ENCODE data around the gene ATP6V1C2. TPM values are rescaled to one million over a fixed set of nuclear protein-coding genes. Genes with fewer than 3 reads are reported as not detected.

The ATP6V1C2 gene
- total RNA-seq, 1 donor = not detected

DNA sequence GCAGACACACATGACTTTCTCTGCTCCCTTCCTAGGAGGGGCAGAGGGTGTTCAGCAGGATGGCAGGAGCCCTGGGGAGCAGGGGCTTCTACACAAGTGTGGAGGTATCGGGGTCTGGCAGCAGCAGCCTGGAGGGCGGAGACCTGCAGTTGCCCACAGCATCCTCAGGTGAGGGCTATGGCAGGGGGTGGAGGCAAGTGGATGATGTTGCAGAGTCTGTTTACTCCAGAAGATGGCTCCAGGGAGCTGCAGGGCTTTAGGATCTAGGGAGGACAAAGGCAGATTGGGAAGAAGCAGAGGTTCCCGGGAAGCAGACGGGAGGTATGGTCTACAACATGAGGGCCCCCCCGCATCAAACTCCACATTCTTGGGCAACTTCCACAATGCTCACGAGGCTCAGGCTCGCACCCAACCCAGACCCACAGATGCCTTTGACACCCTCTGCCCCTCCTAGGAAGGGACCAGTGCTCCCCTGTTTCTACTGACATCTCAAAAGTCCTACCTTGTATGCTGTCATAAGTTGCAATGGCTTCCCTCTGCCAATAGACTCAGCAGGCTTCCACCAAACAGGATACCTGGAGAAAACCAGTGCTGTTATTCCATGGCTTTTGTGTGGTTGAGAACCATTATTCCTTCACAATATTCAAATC, 12.0 kb upstream of the ATP6V1C2 start:
- no peak overlapping the region for H3K4me3 ChIP-seq (ENCODE audit: low read depth, low read length)
- DNase-seq (ENCODE audit: low read depth) = peak; percentile 21
- TF ChIP-seq CTCF (IDR thresholded peaks at IDR 0.05; ENCODE audit: insufficient read depth, low read length) = peak; percentile 50

DNA sequence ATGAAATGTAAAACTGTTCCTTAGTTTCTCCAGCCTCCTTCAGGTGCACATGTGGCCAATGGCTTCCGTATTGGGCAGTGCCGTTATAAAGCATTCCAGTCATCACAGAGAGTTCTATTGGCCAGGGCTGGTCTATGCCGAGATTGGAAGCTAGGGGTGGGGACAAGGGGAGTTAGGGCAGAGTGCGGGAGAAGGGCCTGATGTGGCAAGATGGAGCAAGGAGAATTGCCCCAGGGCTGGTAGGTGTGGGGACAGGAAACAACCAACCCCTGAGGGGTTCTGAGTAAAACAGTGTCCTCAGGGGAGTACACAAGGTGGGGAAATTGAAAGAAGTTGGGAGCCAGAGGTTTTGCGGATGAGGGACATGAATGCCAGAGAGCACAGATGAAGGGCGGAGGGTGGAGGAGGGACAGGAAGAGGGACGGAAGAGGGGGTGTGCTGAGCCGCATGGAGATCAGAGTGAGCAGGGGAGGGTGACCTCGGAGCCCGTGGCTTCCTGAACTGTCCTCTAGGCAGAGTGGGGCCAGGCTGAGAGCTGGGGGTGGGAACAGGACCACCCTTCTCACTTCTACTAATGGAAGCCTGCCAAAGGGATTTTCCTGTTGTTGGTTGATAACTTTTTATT, 9.1 kb upstream of the ATP6V1C2 start:
- DNase-seq (ENCODE audit: low read depth) = no peak
- H3K4me3 ChIP-seq (ENCODE audit: low read depth, low read length) = no peak overlapping the region
- TF ChIP-seq CTCF (IDR thresholded peaks at IDR 0.05; ENCODE audit: insufficient read depth, low read length) = no peak

GRCh38 chr2:10716581-10716980, 4.8 kb upstream of the ATP6V1C2 start:
- no peak for DNase-seq (ENCODE audit: low read depth)
- no peak overlapping the region for H3K4me3 ChIP-seq (ENCODE audit: low read depth, low read length)
- TF ChIP-seq CTCF (IDR thresholded peaks at IDR 0.05; ENCODE audit: insufficient read depth, low read length) = no peak

DNA sequence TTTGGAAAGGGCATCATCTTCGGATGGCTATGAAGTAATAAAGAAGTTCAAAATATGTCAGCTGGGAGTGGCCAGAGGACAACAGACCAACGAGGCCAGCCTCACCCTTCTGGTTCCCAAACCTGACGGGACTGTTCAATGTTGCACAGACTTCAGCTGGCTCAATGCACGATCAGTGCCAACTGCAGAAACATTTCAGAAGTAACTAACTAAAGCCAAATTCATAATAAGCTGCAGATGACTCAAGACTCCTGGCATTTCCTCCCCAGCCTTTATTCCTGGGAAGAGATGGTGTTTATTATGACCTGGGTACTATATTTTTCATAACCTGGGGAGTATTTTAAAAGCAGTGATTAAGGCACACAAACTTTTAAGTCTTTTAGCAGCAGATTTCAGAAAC, 3.8 kb upstream of the ATP6V1C2 start:
- DNase-seq (ENCODE audit: low read depth) = peak; percentile 85
- H3K4me3 ChIP-seq (ENCODE audit: low read depth, low read length) = no peak overlapping the region
- TF ChIP-seq CTCF (IDR thresholded peaks at IDR 0.05; ENCODE audit: insufficient read depth, low read length) = no peak

- no peak for DNase-seq (ENCODE audit: low read depth)
- TF ChIP-seq CTCF (IDR thresholded peaks at IDR 0.05; ENCODE audit: insufficient read depth, low read length) = no peak
- no peak overlapping the region for H3K4me3 ChIP-seq (ENCODE audit: low read depth, low read length)
Measured at GRCh38 chr2:10720306-10720705, 1.1 kb upstream of the ATP6V1C2 start.

DNA sequence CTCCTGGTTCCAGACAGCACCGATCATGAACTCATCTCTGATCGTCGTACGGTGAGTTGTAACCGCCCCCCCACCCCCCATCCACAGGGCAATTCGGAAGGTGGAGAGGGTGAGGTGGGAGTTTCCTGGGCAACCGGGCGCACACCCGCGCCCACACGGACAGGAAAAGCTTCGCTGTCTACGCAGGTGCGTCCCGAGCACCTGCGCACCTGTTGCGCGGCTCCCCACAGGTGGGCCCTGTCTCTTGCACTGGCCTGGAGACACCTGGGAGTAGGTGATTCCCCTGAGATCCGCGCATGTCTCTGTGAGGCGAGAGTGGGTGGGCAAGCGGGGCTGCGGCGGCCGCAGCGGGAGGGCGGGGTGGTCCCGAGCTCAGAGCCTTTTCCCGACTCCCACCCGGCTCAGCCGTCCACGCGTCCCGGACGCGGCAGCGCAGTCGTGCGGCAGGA, 459 bp upstream of the ATP6V1C2 start:
- TF ChIP-seq CTCF (IDR thresholded peaks at IDR 0.05; ENCODE audit: insufficient read depth, low read length) = no peak
- H3K4me3 ChIP-seq (ENCODE audit: low read depth, low read length) = peak overlapping the region; percentile 22
- no peak for DNase-seq (ENCODE audit: low read depth)

Measured in fibroblast of the aortic adventitia (primary cell).